ENCODE data around the gene POU3F1. TPM values are rescaled to one million over a fixed set of nuclear protein-coding genes. Genes with fewer than 3 reads are reported as not detected.

The POU3F1 gene
- total and polyA plus RNA-seq, 2 donors (not counting 1 experiment from before 2014, with no cell fraction given), result 0.63 to 3.8 TPM

DNA sequence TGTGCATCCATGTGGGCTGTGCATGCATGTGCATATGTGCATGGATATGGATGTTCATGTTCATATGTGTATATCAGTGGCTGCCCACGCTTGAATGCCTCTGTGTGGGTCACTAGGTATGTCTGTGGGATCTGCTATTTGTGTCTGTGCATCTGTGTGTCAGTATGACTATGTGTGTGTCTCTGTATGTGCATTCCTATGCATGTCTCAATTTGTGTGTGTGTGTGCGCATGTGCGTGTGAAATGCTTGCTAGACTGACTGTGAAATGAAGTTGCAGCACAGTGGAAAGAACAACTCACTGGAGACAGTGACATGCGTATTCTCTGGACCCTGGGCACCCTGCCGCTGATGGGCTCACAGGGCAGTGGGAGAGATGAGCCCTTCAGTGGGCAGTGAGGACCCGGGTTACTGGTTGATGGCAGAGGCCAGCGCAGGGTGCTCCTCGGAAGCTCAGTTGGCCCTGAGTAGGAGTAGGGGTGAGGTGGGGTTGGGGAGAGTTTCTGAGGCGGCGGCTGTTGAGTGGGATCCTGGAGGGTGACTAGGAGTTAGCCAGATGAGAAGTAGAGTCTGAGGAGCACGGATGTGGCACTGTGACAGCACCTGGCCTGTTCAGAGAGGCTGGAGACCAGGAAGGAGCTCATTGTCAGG, 43.2 kb upstream of the POU3F1 start:
- H3K9me3 ChIP-seq (ENCODE audit: control extremely low read depth in 1 of 3, control insufficient read depth in 2 of 3, insufficient read depth in 1 of 3, low read length in 2 of 3), result no peaks in the 10 kb centered on the region
- CTCF ChIA-PET, result no interaction called here
- H3K27me3 ChIP-seq (replicated peaks in 1 of 4; ENCODE audit: control extremely low read depth in 1 of 4, control insufficient read depth in 3 of 4, insufficient read depth in 4 of 4, low read length in 3 of 4), result peaks cover 0 to 13% (median 2%) of the 10 kb centered on the region in 4 experiments
- no peaks in the 10 kb centered on the region for H3K4me1 ChIP-seq (ENCODE audit: control insufficient read depth in 2 of 2, insufficient read depth in 2 of 2, low read length in 2 of 2)
- H3K79me2 ChIP-seq (ENCODE audit: control insufficient read depth, insufficient read depth, low read length), result no peaks in the 10 kb centered on the region
- H3K4me3 ChIP-seq (ENCODE audit: control extremely low read depth in 1 of 5, extremely low read depth in 1 of 5, insufficient read depth in 1 of 5, low read depth in 2 of 5, low read length in 4 of 5), result no peak overlapping the region
- DNase-seq (no peak), ATAC-seq (ENCODE audit: low read depth) (no peak)
- intact Hi-C loops (cut with micrococcal nuclease), result no loop called here
- H3K36me3 ChIP-seq (replicated peaks in 1 of 2; ENCODE audit: control extremely low read depth in 1 of 2, control insufficient read depth in 1 of 2, extremely low read depth in 1 of 2, insufficient read depth in 2 of 2, low read length in 1 of 2), result no peaks in the 10 kb centered on the region
- no peak overlapping the region for H3K4me3 Mint-ChIP-seq
- no peak for TF ChIP-seq EZH2 (IDR thresholded peaks at IDR 0.05; ENCODE audit: borderline replicate concordance, insufficient read depth, low read depth, low read length, poor library complexity, severe bottlenecking)
- TF ChIP-seq, protein P1, sequence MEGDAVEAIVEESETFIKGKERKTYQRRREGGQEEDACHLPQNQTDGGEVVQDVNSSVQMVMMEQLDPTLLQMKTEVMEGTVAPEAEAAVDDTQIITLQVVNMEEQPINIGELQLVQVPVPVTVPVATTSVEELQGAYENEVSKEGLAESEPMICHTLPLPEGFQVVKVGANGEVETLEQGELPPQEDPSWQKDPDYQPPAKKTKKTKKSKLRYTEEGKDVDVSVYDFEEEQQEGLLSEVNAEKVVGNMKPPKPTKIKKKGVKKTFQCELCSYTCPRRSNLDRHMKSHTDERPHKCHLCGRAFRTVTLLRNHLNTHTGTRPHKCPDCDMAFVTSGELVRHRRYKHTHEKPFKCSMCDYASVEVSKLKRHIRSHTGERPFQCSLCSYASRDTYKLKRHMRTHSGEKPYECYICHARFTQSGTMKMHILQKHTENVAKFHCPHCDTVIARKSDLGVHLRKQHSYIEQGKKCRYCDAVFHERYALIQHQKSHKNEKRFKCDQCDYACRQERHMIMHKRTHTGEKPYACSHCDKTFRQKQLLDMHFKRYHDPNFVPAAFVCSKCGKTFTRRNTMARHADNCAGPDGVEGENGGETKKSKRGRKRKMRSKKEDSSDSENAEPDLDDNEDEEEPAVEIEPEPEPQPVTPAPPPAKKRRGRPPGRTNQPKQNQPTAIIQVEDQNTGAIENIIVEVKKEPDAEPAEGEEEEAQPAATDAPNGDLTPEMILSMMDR (IDR thresholded peaks at IDR 0.05), result no peak
- POLR2A ChIA-PET, result no interaction called here
- H3K4me1 Mint-ChIP-seq, result no peaks in the 10 kb centered on the region
- no peak overlapping the region for H2AFZ ChIP-seq (ENCODE audit: insufficient read depth, low read depth, low read length, poor library complexity, severe bottlenecking)
- no peak overlapping the region for H3K27ac Mint-ChIP-seq
- H3K27me3 Mint-ChIP-seq, result peaks cover 47% of the 10 kb centered on the region
- no peak overlapping the region for H3K4me2 ChIP-seq (replicated peaks; ENCODE audit: low read depth, low read length, poor library complexity, severe bottlenecking)
- H4K20me1 ChIP-seq (ENCODE audit: control insufficient read depth, insufficient read depth, low read length, poor library complexity, severe bottlenecking), result no peaks in the 10 kb centered on the region
- H3K9ac ChIP-seq (ENCODE audit: low read length), result no peak overlapping the region
- no peak overlapping the region for H3K27ac ChIP-seq (ENCODE audit: low read length in 2 of 2)
- no peaks in the 10 kb centered on the region for H3K9me3 Mint-ChIP-seq (ENCODE audit: insufficient read depth)
- 94% methylated on average over 11 of the region's 11 CpGs for WGBS (ENCODE audit: insufficient coverage)

DNA sequence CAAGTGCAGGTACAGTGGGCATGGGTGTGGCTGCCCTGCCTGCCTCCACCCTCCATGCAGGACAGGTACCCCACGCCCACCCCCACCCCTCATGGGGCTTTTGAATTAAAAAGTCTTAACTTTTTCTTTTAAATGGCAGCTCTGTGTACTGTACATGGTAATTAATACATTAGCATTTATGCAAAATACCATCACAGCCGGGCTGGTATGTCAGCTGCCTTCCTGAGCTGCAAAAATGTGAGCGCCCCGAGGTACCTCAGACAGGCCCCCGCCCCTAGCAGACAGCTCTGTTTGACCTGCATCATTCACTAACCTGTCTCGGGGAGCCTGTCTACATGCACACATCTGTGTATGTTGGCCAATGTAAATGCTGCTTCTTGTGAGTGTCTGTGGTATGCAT, 42.2 kb upstream of the POU3F1 start:
- no peak for DNase-seq
- Mint-ChIP-seq H3K4me3 (no peak overlapping the region), H3K27me3 (peaks cover 37% of the 10 kb centered on the region), H3K9me3 (ENCODE audit: insufficient read depth) (no peaks in the 10 kb centered on the region), H3K27ac (no peak overlapping the region), H3K4me1 (no peaks in the 10 kb centered on the region)
- Histone ChIP-seq H3K4me2 (replicated peaks; ENCODE audit: low read depth, low read length, poor library complexity, severe bottlenecking) (no peak overlapping the region), H3K27ac (ENCODE audit: low read length in 2 of 2) (no peak overlapping the region), H2AFZ (ENCODE audit: insufficient read depth, low read depth, low read length, poor library complexity, severe bottlenecking) (no peak overlapping the region), H3K4me1 (ENCODE audit: control insufficient read depth in 2 of 2, insufficient read depth in 2 of 2, low read length in 2 of 2) (no peaks in the 10 kb centered on the region), H4K20me1 (ENCODE audit: control insufficient read depth, insufficient read depth, low read length, poor library complexity, severe bottlenecking) (no peaks in the 10 kb centered on the region), H3K4me3 (ENCODE audit: control extremely low read depth in 1 of 5, extremely low read depth in 1 of 5, insufficient read depth in 1 of 5, low read depth in 2 of 5, low read length in 4 of 5) (no peak overlapping the region), H3K9ac (ENCODE audit: low read length) (no peak overlapping the region), H3K79me2 (ENCODE audit: control insufficient read depth, insufficient read depth, low read length) (no peaks in the 10 kb centered on the region), H3K9me3 (ENCODE audit: control extremely low read depth in 1 of 3, control insufficient read depth in 2 of 3, insufficient read depth in 1 of 3, low read length in 2 of 3) (no peaks in the 10 kb centered on the region), H3K27me3 (replicated peaks in 1 of 4; ENCODE audit: control extremely low read depth in 1 of 4, control insufficient read depth in 3 of 4, insufficient read depth in 4 of 4, low read length in 3 of 4) (peaks cover 0 to 6% (median 2%) of the 10 kb centered on the region in 4 experiments), H3K36me3 (replicated peaks in 1 of 2; ENCODE audit: control extremely low read depth in 1 of 2, control insufficient read depth in 1 of 2, extremely low read depth in 1 of 2, insufficient read depth in 2 of 2, low read length in 1 of 2) (no peaks in the 10 kb centered on the region)
- ChIA-PET POLR2A (no interaction called here), CTCF (no interaction called here)
- 60% methylated on average over 5 of the region's 6 CpGs for WGBS (ENCODE audit: insufficient coverage)
- ATAC-seq (ENCODE audit: low read depth), result no peak
- TF ChIP-seq, protein P1 (IDR thresholded peaks at IDR 0.05), result no peak
- no peak for TF ChIP-seq EZH2 (IDR thresholded peaks at IDR 0.05; ENCODE audit: borderline replicate concordance, insufficient read depth, low read depth, low read length, poor library complexity, severe bottlenecking)
- intact Hi-C loops (cut with micrococcal nuclease), result no loop called here

All from B cell (primary cell).